ELF-1 (cell line): ENCODE measurements around the gene IL15.
"Not testable (repeated sequence)": the region's sequence is repeated elsewhere in the genome, so short reads cannot be mapped to it uniquely, and the experiment has no call there.

Experiments used
- DNase-seq: peaks from one replicate; pipeline ENCODE4 v3.0.0-alpha.2; 2016; ENCODE audit warnings: low read depth, low spot score

Gene IL15

GRCh38 chr4:141702472-141703182, 66.2 kb downstream of the IL15 start:
- peak; percentile 28 for DNase-seq

DNA sequence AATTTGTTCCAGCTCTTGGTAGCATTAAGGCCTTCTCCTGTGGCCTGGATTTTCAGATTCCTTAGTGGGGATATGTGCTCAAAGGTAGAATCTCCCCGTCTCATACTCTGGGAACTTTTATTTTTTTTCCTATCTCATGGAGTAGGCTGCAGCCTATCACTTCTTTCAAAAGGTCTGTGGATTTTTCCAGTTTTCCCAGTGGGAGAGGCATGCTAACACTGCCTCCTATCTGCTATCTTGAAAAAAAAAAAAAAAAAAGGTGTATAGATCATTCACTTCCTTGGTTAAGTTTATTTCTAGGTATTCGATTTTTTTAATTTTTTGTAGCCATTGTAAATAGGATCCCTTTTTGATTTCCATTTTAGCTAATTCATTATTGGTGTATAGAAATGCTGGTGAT, 67.1 kb downstream of the IL15 start:
- no peak for DNase-seq

DNA sequence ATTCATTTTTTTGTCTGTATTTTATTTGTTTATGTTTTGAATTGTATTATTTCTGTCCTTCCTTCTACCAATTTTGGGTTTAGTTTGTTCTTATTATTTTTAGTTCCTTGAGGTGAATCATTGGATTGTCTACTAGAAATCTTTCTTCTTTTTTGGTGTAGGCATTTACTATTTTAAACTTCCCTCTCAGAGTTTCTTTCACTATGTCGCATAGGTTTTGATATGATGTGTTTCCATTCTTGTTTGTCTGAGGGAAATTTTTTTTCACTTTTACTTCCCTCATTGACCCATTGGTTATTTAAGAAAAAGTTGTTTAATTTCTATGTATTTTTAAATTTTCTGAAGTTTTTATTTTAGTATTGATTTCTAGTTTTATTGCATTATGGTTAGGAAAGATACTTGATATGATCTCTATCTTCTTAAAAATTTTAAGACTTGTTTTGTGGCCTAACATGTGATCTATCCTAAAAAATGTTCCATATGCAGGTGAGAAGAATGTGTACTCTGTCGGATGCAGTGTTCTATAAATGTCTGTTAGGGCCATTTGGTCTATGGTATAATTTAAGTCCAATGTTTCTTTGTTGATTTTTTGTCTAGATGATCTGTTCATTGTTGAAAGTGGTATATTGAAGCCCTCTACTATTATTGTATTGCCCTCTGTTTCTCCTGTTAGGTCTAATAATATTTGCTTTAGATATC, 68.8 kb downstream of the IL15 start:
- DNase-seq = no peak

DNA sequence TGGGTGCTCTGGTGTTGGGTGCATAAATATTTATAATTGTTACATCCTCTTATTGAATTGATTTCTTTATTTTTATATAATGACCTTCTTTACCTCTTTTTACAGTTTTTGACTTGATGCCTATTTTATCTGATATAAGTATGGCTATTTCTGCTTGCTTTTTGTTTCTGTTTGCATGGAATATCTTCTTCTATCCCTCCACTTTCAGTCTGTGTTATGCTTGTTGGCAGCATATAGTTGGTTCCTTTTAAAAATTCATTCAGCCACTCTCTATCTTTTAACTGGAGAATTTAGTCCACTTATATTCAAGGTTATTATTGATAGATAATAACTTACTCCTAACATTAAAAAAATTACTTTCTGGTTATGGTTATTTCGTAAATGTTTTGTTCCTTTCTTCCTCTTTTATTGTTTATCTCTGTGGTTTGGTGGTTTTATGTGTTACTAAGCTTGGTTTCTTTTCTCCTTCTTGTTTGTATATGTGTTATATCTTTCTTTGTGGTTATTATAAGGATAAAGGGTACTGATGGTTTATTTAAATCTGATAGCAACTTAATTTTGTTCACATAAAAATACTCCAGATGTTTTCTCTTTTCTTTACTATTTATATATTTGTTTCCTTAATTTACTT, 69.5 kb downstream of the IL15 start:
- no peak for DNase-seq

- no peak for DNase-seq
Measured at GRCh38 chr4:141706445-141706844, 70.1 kb downstream of the IL15 start.

- no peak for DNase-seq
Measured at GRCh38 chr4:141711211-141711610, 74.8 kb downstream of the IL15 start.

DNA sequence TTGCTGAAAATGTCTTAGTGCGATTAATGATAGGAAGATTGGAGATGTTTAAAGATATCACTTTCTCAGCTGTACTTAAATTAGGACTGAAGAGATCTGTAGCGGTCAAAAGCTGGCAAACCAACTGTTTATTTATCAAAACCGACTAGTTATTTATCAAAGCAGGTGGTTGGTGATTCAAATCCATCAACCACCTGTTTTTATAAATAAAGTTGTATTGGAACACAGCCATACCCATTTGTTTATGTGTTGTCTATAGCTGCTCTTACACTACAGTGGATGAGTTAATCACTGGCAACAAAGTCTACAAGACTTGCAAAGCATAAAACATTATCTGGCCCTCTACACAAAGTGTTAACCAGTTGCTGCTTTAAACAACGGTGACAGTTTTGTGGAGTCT, 76.8 kb downstream of the IL15 start:
- no peak for DNase-seq

DNA sequence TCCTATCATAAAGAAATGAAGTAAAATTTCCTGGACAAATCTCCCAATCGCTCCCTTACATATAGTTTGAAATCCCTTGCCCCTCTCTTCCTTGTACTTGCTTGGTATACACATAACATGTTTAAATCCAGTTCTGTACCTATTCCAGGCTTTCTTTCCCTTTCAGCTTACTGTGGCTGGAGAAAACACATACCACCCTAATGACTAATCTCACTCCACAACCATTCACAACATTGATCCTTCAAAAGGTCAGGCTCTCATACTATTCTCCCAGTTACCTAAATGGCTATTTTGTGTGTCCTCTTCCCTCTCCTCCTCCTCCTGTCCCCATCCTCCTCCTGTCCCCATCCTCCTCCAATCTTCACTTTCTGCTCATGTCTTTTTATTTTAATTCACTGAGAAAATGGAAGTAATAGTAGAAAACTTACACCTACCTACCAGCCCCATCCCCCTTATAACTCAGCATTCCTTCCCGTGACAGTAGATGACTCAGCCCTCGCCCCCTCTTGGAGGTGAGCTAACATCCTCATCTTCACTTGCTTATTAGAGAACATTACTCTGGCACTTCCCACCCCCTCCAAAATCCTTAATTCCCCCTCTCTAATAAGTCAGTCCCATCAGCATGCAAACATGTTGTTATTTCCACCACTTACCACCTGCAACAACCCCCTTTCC, 77.5 kb downstream of the IL15 start:
- no peak for DNase-seq

- DNase-seq = no peak
Measured at GRCh38 chr4:141719585-141719984, 83.2 kb downstream of the IL15 start.

- no peak for DNase-seq
Measured at GRCh38 chr4:141721174-141721573, 84.8 kb downstream of the IL15 start.

DNA sequence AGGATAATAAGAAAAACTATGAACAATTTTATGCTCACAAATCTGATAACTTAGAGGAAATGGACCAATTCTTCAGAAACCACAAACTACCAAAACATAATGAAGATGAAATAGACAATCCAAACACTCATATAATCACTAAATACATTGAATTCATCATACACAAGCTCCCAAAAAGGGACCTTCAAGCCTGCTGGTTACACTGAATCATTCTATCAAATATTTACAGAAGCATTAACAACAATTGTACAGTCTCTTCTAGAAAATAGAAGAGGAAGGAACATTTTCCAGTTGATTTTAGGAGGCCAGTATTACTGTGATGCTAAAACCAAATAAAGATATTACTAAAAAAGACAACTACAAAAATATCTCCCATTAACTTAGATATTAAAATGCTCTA, 88.3 kb downstream of the IL15 start:
- DNase-seq = no peak

DNA sequence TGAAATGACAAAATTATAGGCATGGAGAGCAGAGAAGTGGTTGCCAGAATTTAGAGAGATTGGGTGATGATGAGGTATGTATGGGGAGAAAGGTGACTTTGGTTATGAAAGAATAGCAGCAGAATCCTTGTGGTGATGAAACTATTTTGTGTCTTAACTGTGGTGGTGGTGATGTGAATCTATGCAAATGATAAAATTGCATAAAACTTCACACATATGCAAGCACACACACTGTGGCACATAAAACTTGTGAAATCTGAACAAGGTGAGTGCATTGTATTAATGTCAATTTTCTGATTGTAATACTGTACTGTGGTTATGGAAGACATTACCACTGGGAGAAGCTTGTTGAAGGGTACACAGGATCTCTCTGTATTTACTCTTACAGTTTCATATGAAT, 91.0 kb downstream of the IL15 start:
- DNase-seq = no peak

GRCh38 chr4:141730805-141731204, 94.4 kb downstream of the IL15 start:
- no peak for DNase-seq

GRCh38 chr4:141731481-141731880, 95.1 kb downstream of the IL15 start:
- no peak for DNase-seq

DNA sequence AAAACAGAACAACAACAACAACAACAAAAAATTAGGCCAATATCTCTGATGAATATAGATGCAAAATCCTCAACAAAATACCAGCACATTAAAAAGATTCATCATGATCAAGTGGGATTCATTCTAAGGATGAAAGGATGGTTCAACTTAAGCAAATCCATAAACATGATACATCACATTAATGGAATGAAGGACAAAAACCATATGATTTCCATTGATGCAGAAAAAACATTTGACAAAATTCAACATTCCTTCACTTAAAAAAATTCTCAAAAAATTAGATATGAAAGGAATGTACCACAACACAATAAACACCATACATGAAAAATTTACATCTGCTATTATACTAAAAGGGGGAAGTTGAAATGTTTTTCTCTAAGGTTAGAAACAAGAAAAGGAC, 103.3 kb downstream of the IL15 start:
- DNase-seq = no peak

DNA sequence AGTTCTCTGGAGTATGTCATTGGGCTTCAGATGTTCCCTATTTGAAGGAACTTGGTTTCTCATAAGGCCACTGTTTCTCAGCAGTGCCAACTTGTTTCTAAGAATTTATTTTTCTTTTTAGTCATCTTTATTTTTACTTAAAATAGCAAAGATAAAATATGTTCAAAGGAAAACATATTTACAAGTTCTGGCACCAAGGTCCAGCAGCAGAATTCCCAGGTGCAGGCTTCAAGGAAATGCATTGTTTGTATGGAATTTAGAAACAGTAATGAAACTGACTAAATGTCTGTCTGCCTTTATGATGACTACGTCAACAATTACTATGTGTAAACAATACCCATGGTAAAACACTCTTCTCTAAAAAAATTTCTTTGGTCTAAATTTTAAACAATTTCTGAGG, 109.6 kb downstream of the IL15 start:
- DNase-seq = no peak

DNA sequence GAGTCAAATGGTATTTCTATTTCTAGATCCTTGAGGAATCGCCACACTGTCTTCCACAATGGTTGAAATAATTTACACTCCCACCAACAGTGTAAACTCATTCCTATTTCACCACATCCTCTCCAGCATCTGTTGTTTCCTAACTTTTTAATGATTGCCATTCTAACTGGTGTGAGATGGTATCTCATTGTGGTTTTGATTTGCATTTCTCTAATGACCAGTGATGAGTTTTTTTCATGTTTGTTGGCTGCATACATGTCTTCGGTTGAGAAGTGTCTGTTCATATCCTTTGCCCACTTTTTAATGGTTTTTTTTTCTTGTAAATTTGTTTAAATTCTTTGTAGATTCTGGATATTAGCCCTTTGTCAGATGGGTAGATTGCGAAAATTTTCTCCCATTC, 115.4 kb downstream of the IL15 start:
- DNase-seq = not testable (repeated sequence)

DNA sequence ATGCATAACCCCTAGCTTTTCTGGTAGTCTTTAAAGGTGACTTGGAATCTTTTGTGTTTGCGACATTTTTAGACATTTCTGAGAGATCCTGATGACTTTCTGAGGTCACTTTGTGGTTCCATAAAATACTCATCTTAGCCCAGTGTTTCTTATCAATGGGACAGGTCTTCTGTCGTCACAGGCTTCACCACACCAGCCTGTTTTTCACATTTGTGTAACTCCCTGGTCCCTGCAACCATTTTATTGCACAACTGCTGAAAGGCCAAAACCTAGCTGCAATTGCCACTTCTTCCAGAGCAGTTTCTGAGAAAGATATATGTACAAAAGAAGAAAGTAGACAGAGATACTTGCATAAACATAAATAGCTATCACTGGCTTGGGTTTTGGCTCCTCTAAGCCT, 120.9 kb downstream of the IL15 start:
- no peak for DNase-seq

- no peak for DNase-seq
Measured at GRCh38 chr4:141759796-141760425, 123.5 kb downstream of the IL15 start.

GRCh38 chr4:141761926-141762325, 125.5 kb downstream of the IL15 start:
- DNase-seq = no peak

DNA sequence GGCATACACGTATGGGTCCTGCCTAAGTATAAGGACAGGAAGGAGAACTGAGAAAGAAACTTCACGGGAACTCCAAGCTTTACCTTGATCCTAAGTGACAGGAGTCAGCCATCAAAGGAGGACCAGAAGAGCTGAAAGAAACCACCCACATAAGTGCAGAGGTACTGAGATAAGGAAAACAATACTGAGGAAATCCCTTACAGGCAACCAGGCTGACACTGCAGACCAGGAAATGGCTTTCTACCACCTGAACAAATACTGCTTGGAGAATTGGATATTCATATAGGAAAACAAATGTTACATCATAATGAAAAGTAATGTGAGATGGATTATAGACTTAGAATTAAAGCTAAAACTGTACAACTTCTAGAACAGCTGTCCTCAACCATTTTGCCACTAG, 127.0 kb downstream of the IL15 start:
- no peak for DNase-seq

- no peak for DNase-seq
Measured at GRCh38 chr4:141768954-141769353, 132.6 kb downstream of the IL15 start.
